Neural cell (in vitro differentiated cells): ENCODE measurements around the gene TFB1M. TPM values are rescaled to one million over a fixed set of nuclear protein-coding genes. Genes with fewer than 3 reads are reported as not detected.

ENCODE experiments used
- H2AFZ ChIP-seq: fragments of 200-600, 300-800 bp; sonication (generic), shearing (Covaris generic); 2 replicates; pipeline ENCODE4 v1.6.0; 2014; ENCODE audit warnings: low read depth, mild to moderate bottlenecking, antibody characterized with exemption, low read length, moderate library complexity
- H3F3A ChIP-seq: fragments of 200-600 bp; shearing (Covaris generic); 2 replicates; pipeline ENCODE4 v1.6.1; 2016; ENCODE audit warnings: mild to moderate bottlenecking, moderate library complexity, mixed read lengths, antibody characterized with exemption, low read length; ENCODE audit not compliant: insufficient read depth, poor library complexity, severe bottlenecking
- H3K27ac ChIP-seq: fragments of 200-600, 300-800 bp; sonication (generic), shearing (Covaris generic); 2 replicates; pipeline ENCODE4 v1.5.1; 2014; ENCODE audit warnings: mild to moderate bottlenecking, low read length, moderate library complexity
- H3K27me3 ChIP-seq: fragments of 300-800, 200-600 bp; sonication (generic), shearing (Covaris generic); 2 replicates; pipeline ENCODE4 v1.6.0; 2014; ENCODE audit warnings: mild to moderate bottlenecking, low read depth, low read length, moderate library complexity; ENCODE audit not compliant: insufficient read depth
- H3K36me3 ChIP-seq: fragments of 300-800, 200-600 bp; sonication (generic), shearing (Covaris generic); 2 replicates; pipeline ENCODE4 v1.5.1; 2014; ENCODE audit warnings: mild to moderate bottlenecking, antibody characterized with exemption, low read length, moderate library complexity; ENCODE audit not compliant: insufficient read depth
- H3K4me2 ChIP-seq: fragments of 300-800, 200-600 bp; sonication (generic), shearing (Covaris generic); 2 replicates; pipeline ENCODE4 v1.6.0; 2014; ENCODE audit warnings: mild to moderate bottlenecking, low read length
- H3K4me3 ChIP-seq: fragments of 300-800, 200-600 bp; sonication (generic), shearing (Covaris generic); 2 replicates; pipeline ENCODE4 v1.5.1; 2014; ENCODE audit warnings: mild to moderate bottlenecking, low read length, moderate library complexity
- H3K79me2 ChIP-seq: fragments of 200-600 bp; shearing (Covaris generic); replicated peaks from 2 replicates; pipeline ENCODE4 v1.6.0; 2014; ENCODE audit warnings: mild to moderate bottlenecking, low read length, moderate library complexity; ENCODE audit not compliant: insufficient read depth
- H3K9ac ChIP-seq: fragments of 300-800, 200-600 bp; sonication (generic), shearing (Covaris generic); 2 replicates; pipeline ENCODE4 v1.6.1; 2016; ENCODE audit warnings: mild to moderate bottlenecking, low read length, mixed read lengths
- H3K9me2 ChIP-seq: fragments of 200-600 bp; shearing (Covaris generic); 2 replicates; pipeline ENCODE4 v1.6.1; 2016; ENCODE audit warnings: mild to moderate bottlenecking, low read length, mixed read lengths; ENCODE audit not compliant: insufficient read depth
- H3K9me3 ChIP-seq: fragments of 200-600, 300-800 bp; sonication (generic), shearing (Covaris generic); 2 replicates; pipeline ENCODE4 v1.6.1; 2016; ENCODE audit warnings: mild to moderate bottlenecking, mixed run types, low read length, moderate library complexity, mixed read lengths
- H4K20me1 ChIP-seq: fragments of 200-600 bp; shearing (Covaris generic); 2 replicates; pipeline ENCODE4 v1.6.1; 2016; ENCODE audit warnings: mild to moderate bottlenecking, mixed run types; ENCODE audit not compliant: insufficient read depth
- CTCF ChIP-seq: fragments of 450-650 bp; IDR thresholded peaks from 2 replicates; pipeline ENCODE4 v1.5.1; 2014; ENCODE audit warnings: antibody characterized with exemption, mild to moderate bottlenecking, moderate library complexity; ENCODE audit not compliant: poor library complexity, severe bottlenecking
- EP300 ChIP-seq: fragments of 450-650 bp; conservative IDR thresholded peaks from 2 replicates; pipeline ENCODE4 v1.6.1; 2014; ENCODE audit warnings: antibody characterized with exemption, mild to moderate bottlenecking, moderate library complexity; ENCODE audit not compliant: poor library complexity, severe bottlenecking
- EZH2 ChIP-seq: fragments of 200-600, 300-800 bp; shearing (Covaris generic), sonication (generic); IDR thresholded peaks from 2 replicates; pipeline ENCODE4 v1.6.1; 2014; ENCODE audit warnings: antibody characterized with exemption, low read length, borderline replicate concordance, mild to moderate bottlenecking; ENCODE audit not compliant: insufficient read depth, poor library complexity, severe bottlenecking
- MXI1 ChIP-seq: fragments of 450-650 bp; conservative IDR thresholded peaks from 2 replicates; pipeline ENCODE4 v1.6.1; 2014; ENCODE audit warnings: antibody characterized with exemption, mild to moderate bottlenecking; ENCODE audit not compliant: poor library complexity, severe bottlenecking
- POLR2AphosphoS5 ChIP-seq: IDR thresholded peaks from 2 replicates; pipeline ENCODE4 v1.6.1; 2012
- RAD21 ChIP-seq: fragments of 450-650 bp; conservative IDR thresholded peaks from 2 replicates; pipeline ENCODE4 v1.6.1; 2014; ENCODE audit warnings: antibody characterized with exemption, mild to moderate bottlenecking, moderate library complexity
- REST ChIP-seq: IDR thresholded peaks from 2 replicates; pipeline ENCODE4 v1.6.1; 2012; ENCODE audit warnings: borderline replicate concordance
- SMC3 ChIP-seq: fragments of 450-650 bp; conservative IDR thresholded peaks from 2 replicates; pipeline ENCODE4 v1.6.1; 2014; ENCODE audit warnings: antibody characterized with exemption, mild to moderate bottlenecking, moderate library complexity; ENCODE audit not compliant: poor library complexity
- TAF1 ChIP-seq: IDR thresholded peaks from 2 replicates; pipeline ENCODE4 v1.6.1; 2012; ENCODE audit warnings: low read depth
- polyA plus RNA-seq: library from polyadenylated mRNA; depleted of rRNA; stranded (reverse); fragments of >200 nt; gene quantifications from 2 replicates; pipeline ENCODE4 v1.2.3, GENCODE V29; 2014

TFB1M gene
- polyA plus RNA-seq, 1 donor from 2014 or later, result 15.5 TPM

GRCh38 chr6:155250701-155251381, 63.4 kb downstream of the TFB1M start:
- Histone ChIP-seq H4K20me1 (no peaks in the 10 kb centered on the region), H3K36me3 (peaks cover 4% of the 10 kb centered on the region), H3K79me2 (no peaks in the 10 kb centered on the region), H3K4me2 (no peak overlapping the region), H3K9me3 (no peaks in the 10 kb centered on the region), H3K27me3 (no peaks in the 10 kb centered on the region), H3F3A (no peaks in the 10 kb centered on the region), H3K4me3 (no peak overlapping the region), H3K9me2 (no peaks in the 10 kb centered on the region), H2AFZ (no peak overlapping the region), H3K9ac (no peak overlapping the region), H3K27ac (no peak overlapping the region)
- no peak for TF ChIP-seq RAD21
- no peak for TF ChIP-seq POLR2AphosphoS5
- TF ChIP-seq EP300, result no peak
- no peak for TF ChIP-seq REST
- no peak for TF ChIP-seq CTCF
- TF ChIP-seq SMC3, result no peak
- no peak for TF ChIP-seq MXI1
- TF ChIP-seq TAF1, result no peak
- TF ChIP-seq EZH2, result no peak

GRCh38 chr6:155248008-155249001, 66.0 kb downstream of the TFB1M start:
- H3K9me2 ChIP-seq, result no peaks in the 10 kb centered on the region
- no peak overlapping the region for H3K9ac ChIP-seq
- H2AFZ ChIP-seq, result no peak overlapping the region
- no peaks in the 10 kb centered on the region for H3K27me3 ChIP-seq
- H3K36me3 ChIP-seq, result peaks cover 8% of the 10 kb centered on the region
- no peaks in the 10 kb centered on the region for H3K9me3 ChIP-seq
- no peaks in the 10 kb centered on the region for H3K79me2 ChIP-seq
- no peak overlapping the region for H3K27ac ChIP-seq
- TF ChIP-seq REST (no peak), EP300 (no peak), CTCF (peak; percentile 80), SMC3 (peak; percentile 92), RAD21 (peak; percentile 84), MXI1 (no peak), EZH2 (no peak)
- H3F3A ChIP-seq, result no peaks in the 10 kb centered on the region
- H3K4me2 ChIP-seq, result no peak overlapping the region
- no peaks in the 10 kb centered on the region for H4K20me1 ChIP-seq
- no peak overlapping the region for H3K4me3 ChIP-seq
